HG03139 (cell line): ENCODE data around the gene MLH3.

ENCODE experiments used
- ATAC-seq: cut with Tn5 transposase; IDR thresholded peaks from one replicate; pipeline ENCODE4 v1.9.1; 2021; ENCODE audit not compliant: unreplicated experiment

The MLH3 gene

DNA sequence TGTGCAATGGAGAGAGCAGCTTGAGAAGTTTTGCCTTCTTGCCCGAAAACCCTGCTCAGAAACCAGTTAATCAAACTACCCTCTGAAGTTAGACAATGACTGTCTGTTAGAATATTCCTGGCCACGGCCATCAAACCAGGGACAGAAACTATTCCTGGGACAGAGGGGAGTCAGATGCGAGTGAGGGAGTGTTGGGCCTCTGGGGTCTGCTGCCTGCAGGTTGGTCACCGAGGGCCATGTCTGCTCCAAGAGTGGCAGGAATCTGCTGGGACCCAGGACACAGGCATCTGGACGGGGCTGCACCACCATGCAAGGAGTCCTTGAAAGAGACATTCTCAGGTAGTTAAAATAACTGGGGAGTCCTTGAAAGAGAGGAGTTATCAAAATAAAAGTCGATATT lies 65.5 kb downstream of the MLH3 start:
- no peak for ATAC-seq

DNA sequence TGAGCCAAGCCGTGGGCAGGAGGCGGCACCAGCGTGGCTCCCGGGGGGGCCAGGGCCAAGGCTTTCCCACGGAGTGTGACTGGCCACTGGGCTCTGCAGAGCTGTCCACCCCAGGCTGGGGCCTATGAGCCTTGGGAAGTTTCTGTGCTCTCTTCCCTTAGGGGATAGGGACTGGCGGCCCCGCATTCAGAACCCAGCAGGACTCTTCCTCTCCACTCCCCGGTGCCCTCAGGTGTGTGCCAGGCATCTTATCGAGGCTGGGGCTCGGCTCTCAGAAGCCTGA lies 66.3 kb downstream of the MLH3 start:
- no peak for ATAC-seq

DNA sequence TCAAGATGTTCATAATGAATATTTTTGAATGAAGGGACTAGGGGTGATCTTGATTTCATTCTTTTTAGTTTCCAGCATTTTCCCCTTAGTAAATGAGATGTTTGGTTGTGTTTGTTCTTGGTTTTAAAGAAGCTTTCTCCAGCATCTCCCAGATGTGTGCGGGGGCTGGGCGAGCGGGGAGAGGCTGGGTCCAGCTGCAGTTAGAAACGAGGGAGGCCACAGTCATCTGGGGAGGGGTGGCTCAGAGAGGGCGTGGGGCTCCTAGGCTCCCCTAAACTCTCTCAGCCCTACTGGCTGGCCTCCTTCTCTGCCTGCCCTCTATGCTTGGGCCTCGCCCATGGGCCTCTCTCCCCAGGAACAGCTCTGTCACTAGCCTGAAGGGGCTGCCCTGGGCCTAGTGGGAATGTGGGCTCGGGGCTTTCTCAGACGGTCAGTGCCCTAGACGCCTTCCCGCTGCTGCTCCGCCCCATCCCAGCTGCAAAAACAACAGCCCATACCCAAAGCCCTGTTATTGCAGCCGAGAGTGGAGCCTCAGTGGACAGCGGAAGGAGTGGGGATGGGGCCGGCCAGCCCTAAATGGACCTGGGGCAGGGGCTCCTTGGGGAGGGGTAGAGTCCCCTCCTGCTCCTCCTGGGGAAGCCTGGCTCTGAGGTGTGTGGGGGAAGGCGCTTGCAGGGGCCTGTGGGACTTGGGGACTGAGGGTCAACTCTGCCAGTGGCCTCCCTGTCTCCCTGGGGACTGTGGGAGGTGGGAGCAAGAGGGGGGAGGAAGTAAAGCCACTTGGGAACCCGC lies 66.8 kb downstream of the MLH3 start:
- no peak for ATAC-seq

DNA sequence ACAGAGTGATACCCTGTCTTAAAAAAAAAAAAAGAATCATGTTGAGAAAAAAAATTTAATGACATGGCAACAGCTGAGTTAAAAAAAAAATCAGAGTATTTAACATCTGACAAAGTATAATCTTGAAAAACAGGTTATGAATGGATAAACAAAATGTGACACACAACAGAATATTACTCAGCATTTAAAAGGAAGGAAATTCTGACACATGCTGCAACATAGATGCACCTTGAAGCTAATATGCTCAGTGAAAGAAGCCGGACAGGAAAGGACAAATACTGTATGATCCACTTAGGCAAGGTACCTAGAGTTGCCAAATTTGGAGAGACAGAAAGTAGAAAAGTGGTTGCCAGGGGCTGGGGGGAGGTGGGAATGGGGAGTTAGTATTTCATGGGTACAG lies 67.9 kb downstream of the MLH3 start:
- no peak for ATAC-seq

DNA sequence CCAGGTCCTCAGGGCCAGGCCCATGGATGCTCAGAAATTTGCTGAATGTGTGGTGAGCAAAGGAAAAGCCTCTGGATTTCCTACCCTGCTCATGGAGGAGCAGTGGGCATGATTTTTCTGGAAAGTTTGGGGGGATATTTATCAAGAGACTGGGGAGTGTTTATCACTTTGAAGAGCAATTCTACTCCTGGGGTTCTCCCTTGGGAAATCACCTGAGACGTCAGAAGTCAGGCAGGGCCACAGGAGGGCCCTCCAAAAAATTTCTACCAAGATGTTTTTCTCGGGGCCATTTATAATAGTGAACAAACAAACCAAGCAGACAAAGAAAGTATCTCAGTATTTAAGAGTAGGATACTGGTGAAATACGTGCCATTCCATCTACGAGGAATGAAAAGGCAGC lies 68.6 kb downstream of the MLH3 start:
- ATAC-seq: no peak

DNA sequence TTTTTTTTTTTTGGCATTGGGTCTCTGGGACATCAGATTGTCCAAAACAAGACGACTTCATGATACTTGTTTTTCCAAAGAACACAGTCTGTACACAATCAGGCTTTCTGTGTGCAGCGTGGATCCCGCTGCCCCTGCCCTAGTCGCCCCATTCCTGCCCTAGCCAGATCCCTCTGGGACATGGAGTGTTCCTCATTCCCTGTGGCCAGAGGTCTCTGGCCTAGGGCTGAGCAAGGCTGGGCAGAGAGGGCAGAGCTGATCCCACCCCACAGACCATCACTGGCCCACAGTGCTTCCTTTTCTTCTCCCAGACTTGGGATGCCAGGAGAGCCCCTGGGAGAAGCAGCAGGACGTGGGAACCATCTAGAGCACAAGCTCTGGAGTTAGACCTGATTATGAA lies 69.4 kb downstream of the MLH3 start:
- ATAC-seq: no peak

DNA sequence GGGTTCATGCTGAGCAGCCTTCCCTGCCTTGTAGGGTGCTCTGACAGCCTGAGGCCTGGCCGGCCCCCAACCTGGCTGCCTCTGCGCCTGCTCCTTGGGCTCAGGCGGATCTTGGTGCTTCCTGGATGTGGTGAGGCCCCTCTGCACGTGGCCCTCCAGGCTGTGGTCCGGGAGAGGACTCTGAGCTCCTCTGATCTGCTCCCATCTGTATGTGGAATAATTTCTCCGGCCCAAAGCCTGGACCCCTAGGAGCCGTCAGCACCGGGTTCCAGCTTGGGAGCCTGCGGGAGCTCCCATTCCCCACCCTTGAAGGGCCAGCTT lies 69.8 kb downstream of the MLH3 start:
- ATAC-seq: no peak

DNA sequence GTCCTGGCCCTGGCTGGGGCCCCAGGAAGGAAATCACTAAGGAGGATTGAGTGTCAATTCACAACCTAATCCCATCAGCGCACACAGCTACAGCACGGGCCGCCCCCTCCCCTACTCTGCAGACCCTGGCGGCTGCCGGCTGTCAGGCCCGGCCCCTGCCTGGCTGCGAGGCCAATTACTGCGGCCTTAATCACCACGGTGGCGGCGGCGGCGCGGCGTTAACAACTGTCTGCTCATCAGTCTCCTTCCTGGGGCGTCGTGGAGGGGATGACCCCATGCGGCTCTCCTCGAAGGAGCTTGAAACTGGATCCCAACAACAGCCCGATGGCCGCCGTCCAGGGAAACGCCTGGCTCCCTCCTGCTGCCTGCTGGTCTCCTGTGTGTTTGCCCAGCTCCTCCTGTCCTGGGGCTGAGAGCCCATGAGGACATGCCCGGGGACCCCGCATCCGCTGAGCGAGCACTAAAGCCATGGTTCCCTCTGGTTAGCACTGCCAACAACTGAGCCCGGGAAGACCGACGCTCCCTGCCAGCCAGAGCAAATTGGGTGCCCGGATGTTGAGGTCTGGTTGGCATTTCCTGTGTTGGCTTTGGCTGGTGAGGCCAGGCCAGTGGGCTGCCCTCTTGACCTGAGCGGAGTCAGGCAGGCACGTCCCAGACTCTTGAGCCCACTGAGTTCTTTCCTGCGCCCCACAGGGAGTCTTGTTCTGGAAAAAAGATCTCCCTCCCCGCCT lies 70.4 kb downstream of the MLH3 start:
- no peak for ATAC-seq

DNA sequence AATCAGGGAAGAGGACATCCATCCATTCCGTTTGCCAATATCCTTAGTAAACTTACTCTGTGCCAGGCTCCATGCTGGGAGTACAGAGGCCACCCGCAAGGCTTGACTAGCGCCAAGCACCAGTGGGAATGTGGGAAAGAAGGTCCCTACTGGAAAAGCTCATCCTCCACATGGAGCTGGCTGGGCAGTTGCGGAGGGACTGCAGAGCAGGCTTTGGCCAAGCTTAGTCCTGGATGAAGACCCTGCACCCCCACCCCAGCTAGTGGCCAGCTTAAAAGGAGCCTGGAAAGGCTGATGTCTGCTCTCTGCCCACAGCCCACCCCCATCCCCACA lies 70.9 kb downstream of the MLH3 start:
- ATAC-seq: no peak

DNA sequence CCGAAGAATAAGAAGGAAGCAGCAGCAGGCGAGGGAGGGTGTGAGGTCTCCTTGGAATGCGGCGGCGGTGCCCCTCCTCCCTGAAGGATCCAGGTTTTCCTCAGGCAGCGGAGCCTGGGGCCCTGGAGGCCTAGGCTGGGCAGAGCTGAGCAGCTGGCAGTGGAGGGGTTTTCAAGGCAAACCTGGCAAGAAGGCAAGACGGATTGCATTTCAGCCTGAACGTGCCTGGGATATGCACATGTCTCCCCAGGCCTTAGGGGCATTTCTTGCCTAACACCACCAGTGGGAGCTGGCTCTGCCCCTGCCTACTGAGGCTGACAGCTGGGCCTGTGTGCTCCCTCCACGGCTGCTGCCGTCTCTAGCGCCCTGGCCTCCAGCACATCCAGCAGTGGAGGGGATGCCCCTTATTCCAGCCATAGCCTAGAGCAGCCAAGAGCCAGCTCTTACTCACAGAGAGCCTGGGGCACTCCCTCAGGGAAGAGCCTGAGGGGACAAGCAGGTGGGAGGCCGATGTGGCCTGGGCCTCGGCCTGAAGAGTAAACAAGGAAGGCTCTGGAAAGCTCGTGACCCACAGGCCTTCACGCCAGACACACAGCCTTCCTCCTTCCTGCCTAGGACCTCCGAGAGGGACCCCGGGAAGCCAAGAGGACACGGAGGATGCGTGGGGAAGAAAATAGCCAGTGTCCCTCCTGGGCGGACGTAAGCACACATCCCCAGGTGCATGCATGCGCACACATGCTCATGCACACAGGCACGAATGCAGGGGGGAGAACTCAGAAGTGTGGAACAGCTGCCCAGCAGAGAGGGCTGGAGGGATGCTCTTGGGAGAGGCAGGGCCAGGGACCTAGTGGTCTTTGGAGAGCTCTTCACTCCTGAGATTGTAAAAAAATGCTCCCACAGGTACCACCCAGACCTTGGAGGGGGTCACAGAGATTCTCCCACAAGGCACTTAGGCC lies 71.5 kb downstream of the MLH3 start:
- no peak for ATAC-seq

DNA sequence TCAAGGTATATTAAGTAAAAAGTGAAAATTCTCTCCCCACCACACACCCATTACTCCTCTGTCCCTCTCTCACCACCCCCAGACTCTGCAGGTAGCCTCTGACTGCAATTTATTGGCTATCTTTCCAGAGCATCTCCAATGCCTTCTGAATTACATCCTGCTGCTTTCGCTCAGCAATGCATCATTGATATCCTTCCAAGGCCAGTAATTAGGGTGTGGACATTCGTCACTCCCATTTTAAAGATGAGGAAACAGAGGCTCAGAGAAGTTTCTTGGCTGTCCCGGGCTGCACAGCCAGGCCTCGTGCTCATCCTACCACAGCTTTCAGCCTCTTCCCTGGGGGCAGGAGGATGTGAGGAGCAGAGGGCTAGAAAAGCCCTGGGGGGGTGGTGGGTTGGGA lies 72.2 kb downstream of the MLH3 start:
- no peak for ATAC-seq

DNA sequence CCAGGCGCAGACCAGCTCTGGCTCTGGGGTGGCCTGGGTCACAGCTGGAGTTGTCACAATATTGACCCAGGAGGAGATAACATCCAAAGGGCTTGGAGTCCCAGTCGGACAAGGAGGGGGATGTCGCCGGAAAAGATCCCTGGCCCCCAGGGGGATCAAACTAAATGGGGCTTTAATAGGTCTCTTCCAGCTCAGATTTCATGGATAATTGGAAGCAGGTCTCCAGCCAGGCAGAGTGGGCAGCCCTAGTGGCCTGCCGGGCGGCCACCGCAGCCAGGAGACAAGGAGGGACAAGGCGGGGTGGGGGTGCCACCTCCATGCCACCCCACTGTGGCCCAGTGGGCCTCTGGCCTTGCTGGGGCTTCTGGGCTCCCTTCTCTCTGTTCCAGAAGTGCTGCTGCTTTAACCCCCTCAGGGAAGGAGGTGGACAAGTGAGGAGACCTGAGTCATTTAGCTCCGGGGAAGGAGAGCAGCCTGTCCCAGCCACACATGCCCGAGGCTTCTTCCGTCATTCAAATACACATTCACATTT lies 72.8 kb downstream of the MLH3 start:
- no peak for ATAC-seq

DNA sequence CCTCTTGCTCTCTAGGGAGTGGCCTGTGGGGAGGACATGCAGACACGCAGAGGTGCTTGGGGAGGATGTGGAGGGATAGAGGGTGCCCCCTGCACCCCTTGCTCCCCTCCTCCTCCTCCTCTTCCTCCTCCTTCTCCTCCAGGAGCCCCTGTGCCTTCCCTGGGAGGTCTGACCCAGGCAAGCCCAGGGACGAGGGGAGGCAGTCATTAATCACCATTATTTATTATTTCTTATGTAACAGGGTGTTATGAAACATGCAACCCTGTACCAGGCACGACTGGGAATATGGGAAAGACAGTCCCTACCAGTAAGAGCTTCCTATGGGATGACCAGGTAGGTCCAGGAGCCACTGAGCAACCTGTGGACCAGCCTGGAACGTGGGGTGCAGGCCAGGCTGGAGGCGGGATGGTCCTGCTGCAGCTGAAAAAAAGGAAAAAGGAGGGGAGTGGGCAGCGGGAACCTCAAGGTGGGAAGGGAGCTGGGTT lies 73.3 kb downstream of the MLH3 start:
- ATAC-seq: no peak

DNA sequence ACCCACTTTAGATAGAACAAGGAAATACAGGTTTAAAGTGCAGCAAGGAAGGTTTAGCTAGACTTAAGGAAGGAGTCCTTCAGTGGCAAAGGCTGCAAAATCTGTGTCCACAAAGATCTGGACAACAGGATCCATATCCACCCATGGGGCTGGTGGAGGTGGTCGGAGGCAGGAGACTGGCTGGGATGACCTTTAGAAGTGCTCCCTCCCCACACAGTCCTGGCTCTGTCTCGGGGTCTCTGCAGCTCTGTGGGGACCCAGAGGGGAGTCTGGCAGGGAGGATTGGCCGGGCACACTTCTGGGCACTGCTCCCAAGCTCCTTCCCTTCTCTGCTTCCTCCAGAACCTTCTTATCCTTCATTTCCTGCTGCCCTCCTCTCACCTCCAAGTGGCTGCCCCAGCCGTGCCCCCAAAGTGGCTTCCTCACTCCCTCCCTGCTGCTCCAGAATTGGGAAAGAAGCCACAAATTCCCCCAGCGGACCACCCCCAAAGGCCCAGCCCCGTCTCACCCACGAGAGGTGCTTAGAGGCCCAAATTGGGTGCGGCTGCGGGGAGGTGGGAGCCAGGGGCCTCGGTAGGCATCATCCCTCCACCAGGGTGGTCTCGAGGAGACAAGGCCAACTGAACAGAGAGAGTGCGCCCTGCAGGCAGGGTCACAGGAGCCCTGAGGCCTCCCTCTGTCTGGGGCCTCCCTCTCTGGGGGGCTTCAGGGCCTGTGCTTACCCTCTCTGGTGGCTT lies 73.9 kb downstream of the MLH3 start:
- ATAC-seq: no peak

DNA sequence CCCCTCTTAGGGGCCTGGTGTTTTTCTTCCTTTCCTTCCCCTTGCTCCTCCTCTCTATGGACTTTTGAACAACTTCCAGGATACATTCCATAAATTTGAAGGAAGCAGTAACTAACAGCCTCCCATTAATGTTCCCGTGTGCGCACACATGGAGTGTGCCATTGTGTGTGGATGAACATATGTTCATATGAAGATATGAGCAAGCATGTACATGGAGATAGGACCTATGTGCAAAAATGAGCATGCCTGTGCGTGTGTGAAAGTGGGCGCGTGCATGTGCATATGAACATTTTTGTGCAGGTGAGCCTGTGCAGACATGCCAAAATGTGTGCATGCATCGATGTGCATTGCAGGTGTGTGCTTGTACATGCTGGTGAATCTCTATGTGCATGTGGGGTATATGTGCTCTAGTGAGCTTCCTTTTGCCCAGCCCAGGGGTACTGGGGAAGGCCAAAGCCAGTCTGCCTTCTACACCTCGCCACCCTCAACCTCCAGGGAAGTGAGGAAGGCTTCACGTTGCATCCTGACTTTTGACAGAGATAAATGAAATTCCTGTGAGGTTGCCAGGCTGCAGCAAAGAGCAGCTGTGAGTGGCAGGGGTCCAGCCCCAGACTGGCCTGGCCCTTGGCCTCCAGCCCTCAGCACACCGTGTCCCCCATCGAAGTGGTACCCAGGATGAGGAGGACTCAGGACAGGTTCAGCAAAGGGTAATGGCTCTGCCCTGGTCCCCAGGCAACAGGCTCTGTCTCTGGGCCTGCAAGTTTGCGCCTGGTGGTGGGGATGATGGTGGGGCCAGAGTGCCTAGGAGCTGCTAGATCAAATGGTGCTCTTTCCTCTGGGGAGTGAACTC lies 74.8 kb downstream of the MLH3 start:
- no peak for ATAC-seq

DNA sequence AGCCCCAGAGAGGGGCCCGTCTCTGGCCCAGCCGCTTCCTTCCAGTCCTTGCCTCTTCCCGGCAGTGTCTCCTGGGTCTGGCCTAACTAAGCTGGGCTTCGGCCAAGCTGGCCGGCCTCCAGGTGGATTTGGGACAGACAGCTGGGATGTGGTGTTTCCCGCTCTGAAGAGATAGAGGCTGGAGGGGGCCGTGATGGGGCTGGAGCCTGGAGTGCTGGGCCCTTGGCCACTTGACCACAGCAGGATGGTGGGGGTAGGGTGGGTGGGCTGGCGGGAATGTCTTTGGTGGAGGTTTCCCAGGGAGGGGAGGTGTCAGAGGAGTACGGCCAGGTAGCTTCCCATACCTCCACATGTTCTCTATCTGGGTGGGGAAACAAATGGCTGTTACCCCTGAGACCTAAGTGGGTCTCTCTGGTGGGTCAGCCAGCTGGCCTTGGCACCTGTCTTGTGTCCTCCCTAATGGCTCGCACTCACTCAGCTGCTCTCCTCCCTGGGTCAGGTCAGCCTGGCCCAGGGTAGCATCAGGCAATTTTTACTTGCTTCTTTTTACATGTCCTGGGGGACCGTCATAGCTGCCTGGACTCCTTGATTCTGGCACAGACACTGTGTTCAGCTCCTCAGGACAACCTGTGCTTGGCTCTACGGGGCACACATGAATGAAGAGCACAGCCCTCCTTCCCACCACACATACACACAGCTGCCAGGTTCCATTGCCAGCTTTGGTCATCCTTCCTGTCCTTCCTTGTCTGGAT lies 76.0 kb downstream of the MLH3 start:
- ATAC-seq: no peak

DNA sequence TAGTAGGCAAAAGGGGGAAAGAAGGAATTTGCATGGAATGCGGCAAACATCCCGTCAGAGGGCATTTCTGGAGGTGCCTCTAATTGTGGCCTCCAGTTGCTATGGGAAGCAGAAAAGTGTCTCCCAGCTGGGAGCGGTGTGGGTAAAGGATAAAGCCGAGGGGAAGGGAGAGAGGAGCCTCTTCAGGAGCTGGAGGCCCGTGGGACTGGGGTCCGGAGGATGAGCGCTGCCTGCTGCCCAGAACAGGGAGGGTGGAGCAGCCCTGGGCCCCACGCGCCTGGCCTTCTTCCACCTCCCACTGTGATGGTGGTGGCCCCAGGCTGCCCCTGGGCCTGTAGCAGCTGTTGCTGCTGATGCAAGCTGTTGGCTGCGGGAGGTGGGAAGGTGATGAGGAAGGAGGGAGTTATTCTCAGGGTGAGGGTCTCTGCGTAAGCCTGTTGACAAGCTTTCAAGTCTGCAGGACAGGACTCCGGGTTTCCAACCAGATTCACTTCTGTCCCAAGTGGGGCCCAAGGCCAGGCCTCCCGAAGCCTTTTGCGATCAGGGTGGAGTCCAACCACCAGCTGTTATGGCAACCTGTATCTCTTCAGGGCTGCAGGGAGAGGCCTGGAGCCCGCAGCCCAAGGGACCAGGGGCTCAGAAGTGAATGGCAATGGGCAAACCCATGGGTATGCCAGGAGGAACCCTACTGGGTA lies 76.8 kb downstream of the MLH3 start:
- ATAC-seq: no peak

DNA sequence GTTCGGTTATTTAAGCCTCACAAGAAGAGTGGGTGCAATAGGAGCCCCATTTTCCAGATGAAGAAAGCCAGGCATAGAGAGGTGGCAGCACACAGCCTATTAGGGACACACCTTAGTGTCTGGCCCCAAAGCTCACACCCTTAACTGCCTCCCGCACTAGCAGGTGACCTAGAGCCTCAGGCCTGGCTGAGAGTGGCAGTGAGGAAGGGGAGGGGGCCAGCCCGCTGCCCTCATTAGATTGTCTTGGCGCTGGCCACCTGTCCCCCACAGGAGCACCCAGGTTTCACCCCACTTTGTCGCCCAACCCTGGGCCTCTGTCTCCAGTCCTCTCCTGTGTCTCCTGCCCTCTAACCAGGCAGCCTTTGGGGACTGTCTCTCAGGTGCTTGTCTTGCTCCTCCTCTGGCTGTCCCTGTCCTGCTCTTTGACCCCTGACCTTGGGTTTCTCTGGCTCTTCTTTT lies 77.3 kb downstream of the MLH3 start:
- ATAC-seq: no peak
